GM12878 (cell line): ENCODE measurements around the gene IFI44L. TPM values are rescaled to one million over a fixed set of nuclear protein-coding genes. Genes with fewer than 3 reads are reported as not detected.

ENCODE experiments used
- ATAC-seq: fragments of 200-7000 bp; cut with Tn5 transposase; 3 replicates; pipeline ENCODE4 v1.9.1; 2020; ENCODE audit warnings: mild to moderate bottlenecking, moderate library complexity
- BruUV-seq: library from RNA; stranded (reverse); fragments of 400-500 nt; replicated peaks from 2 replicates; lab custom pipeline; 2021; lab: Mats Ljungman, UMichigan
- CTCF ChIA-PET: fragments of 300-600 bp; sonication (Branson Sonifier 250); formaldehyde crosslinking; extraction: SDS; loops from one replicate; lab custom pipeline; 2021; ENCODE audit warnings: inconsistent platforms; lab: Yijun Ruan, JAX
- POLR2A ChIA-PET: fragments of 350-600 bp; formaldehyde crosslinking; extraction: SDS; loops from one replicate; lab custom pipeline; 2021; ENCODE audit warnings: inconsistent platforms; lab: Charles Lee
- RAD21 ChIA-PET: fragments of 300-600 bp; sonication (Branson Sonifier 250); formaldehyde crosslinking; loops from one replicate; lab custom pipeline; 2023; ENCODE audit warnings: antibody characterized with exemption; ENCODE audit not compliant: unreplicated experiment; lab: Charles Lee
- SMC1A ChIA-PET: fragments of 300-600 bp; sonication (Branson Sonifier 250); formaldehyde crosslinking; loops from one replicate; lab custom pipeline; 2023; ENCODE audit not compliant: unreplicated experiment, uncharacterized antibody; lab: Charles Lee
- DNase-seq: peaks from one replicate; pipeline ENCODE4 v3.0.0-alpha.2; 2011; ENCODE audit warnings: low read depth, low spot score
- FAIRE-seq: peaks from 3 replicates; lab custom pipeline; 2011; peaks lifted over from hg19 to GRCh38; lab: Jason Lieb, UNC
- H2AFZ ChIP-seq: 2 replicates; pipeline ENCODE4 v1.6.0; 2011; ENCODE audit warnings: low read depth, low read length, control low read depth; ENCODE audit not compliant: control insufficient read depth
- H3K27ac ChIP-seq: 2 replicates; pipeline ENCODE4 v1.5.1; 2011; ENCODE audit warnings: control low read depth; ENCODE audit not compliant: control insufficient read depth, insufficient read depth
- H3K27me3 ChIP-seq, 2 experiments: replicated peaks in 1 of 2; 2 replicates each; pipeline versions ENCODE4 v1.6.0 to v1.6.1; 2011; ENCODE audit warnings: low read length in 1 of 2; ENCODE audit not compliant: control insufficient read depth in 2 of 2, insufficient read depth in 2 of 2
- H3K36me3 ChIP-seq, 2 experiments: 2 replicates each; pipeline ENCODE4 v1.5.1; 2011; ENCODE audit warnings: low read length in 1 of 2; ENCODE audit not compliant: control insufficient read depth in 2 of 2, insufficient read depth in 2 of 2
- H3K4me1 ChIP-seq: 2 replicates; pipeline ENCODE4 v1.6.1; 2011; ENCODE audit warnings: mild to moderate bottlenecking, low read length, moderate library complexity, mixed read lengths; ENCODE audit not compliant: control insufficient read depth, insufficient read depth
- H3K4me2 ChIP-seq: 2 replicates; pipeline ENCODE4 v1.6.0; 2011; ENCODE audit warnings: control low read depth; ENCODE audit not compliant: control insufficient read depth, insufficient read depth
- H3K4me3 ChIP-seq: fragments of 200-600 bp; sonication (generic); 2 replicates; pipeline ENCODE4 v1.5.1; 2016
- H3K79me2 ChIP-seq: 2 replicates; pipeline ENCODE4 v1.6.0; 2011; ENCODE audit warnings: low read length; ENCODE audit not compliant: control insufficient read depth, insufficient read depth
- H3K9ac ChIP-seq: 2 replicates; pipeline ENCODE4 v1.8.0; 2011; ENCODE audit warnings: low read length, control low read depth, mixed read lengths; ENCODE audit not compliant: control insufficient read depth, insufficient read depth
- H3K9me3 ChIP-seq: replicated peaks from 3 replicates; pipeline ENCODE4 v1.5.1; 2011; ENCODE audit warnings: mild to moderate bottlenecking, low read length; ENCODE audit not compliant: control insufficient read depth, insufficient read depth
- H4K20me1 ChIP-seq: 2 replicates; pipeline ENCODE4 v1.6.0; 2011; ENCODE audit not compliant: control insufficient read depth, insufficient read depth
- CBX3 ChIP-seq: fragments of 200-600 bp; sonication (generic); IDR thresholded peaks from 2 replicates; pipeline ENCODE4 v1.6.1; 2016; ENCODE audit warnings: low read depth, borderline replicate concordance
- CBX5 ChIP-seq: sonication (generic); IDR thresholded peaks from 2 replicates; pipeline ENCODE4 v1.6.1; 2016; ENCODE audit warnings: low read depth, moderate library complexity, mild to moderate bottlenecking, inconsistent platforms
- CREM ChIP-seq: IDR thresholded peaks from 2 replicates; pipeline ENCODE4 v1.6.1; 2014; ENCODE audit warnings: antibody characterized with exemption, low read depth
- CUX1 ChIP-seq: IDR thresholded peaks from 2 replicates; pipeline ENCODE4 v1.6.1; 2012; ENCODE audit warnings: improper control_type of control experiment, low read depth, low read length; ENCODE audit not compliant: insufficient replicate concordance
- E4F1 ChIP-seq: fragments of 450-650 bp; IDR thresholded peaks from 2 replicates; pipeline ENCODE4 v1.6.1; 2018; ENCODE audit warnings: borderline replicate concordance, mild to moderate bottlenecking; ENCODE audit not compliant: partially characterized antibody
- EP300 ChIP-seq, 2 experiments: fragments of 150-350 bp in 1 of 2; IDR thresholded peaks; 2 replicates each; pipeline ENCODE4 v1.6.1; 2011 to 2012; ENCODE audit warnings: low read depth in 2 of 2, low read length in 2 of 2, borderline replicate concordance in 1 of 2, improper control_type of control experiment in 1 of 2, inconsistent platforms in 1 of 2; ENCODE audit not compliant: control insufficient read depth in 1 of 2
- IRF3 ChIP-seq: fragments of 450-650 bp; IDR thresholded peaks from 2 replicates; pipeline ENCODE4 v1.6.1; 2014; ENCODE audit warnings: mild to moderate bottlenecking
- MYB ChIP-seq: fragments of 150-350 bp; IDR thresholded peaks from 2 replicates; pipeline ENCODE4 v1.6.1; 2014; ENCODE audit warnings: mild to moderate bottlenecking, low read depth, low read length, borderline replicate concordance
- NFIC ChIP-seq: IDR thresholded peaks from 2 replicates; pipeline ENCODE4 v1.6.1; 2012; ENCODE audit warnings: low read depth, mild to moderate bottlenecking, inconsistent platforms, low read length, moderate library complexity
- RAD51 ChIP-seq: fragments of 450-650 bp; IDR thresholded peaks from 2 replicates; pipeline ENCODE4 v1.6.1; 2016; ENCODE audit warnings: moderate library complexity, mild to moderate bottlenecking, inconsistent platforms
- RCOR1 ChIP-seq: conservative IDR thresholded peaks from 2 replicates; pipeline ENCODE4 v1.6.1; 2012; ENCODE audit warnings: low read depth, low read length, improper control_type of control experiment
- RUNX3 ChIP-seq: IDR thresholded peaks from 2 replicates; pipeline ENCODE4 v1.6.1; 2012; ENCODE audit warnings: low read length, inconsistent platforms
- SREBF1 ChIP-seq: IDR thresholded peaks from 2 replicates; pipeline ENCODE4 v1.6.1; 2012; ENCODE audit warnings: mild to moderate bottlenecking, low read length
- SUZ12 ChIP-seq: fragments of 200-600 bp; sonication (generic); IDR thresholded peaks from one replicate; pipeline ENCODE4 v1.6.1; 2018; ENCODE audit warnings: antibody characterized with exemption, mild to moderate bottlenecking; ENCODE audit not compliant: unreplicated experiment
- TBL1XR1 ChIP-seq: IDR thresholded peaks from 2 replicates; pipeline ENCODE4 v1.6.1; 2012; ENCODE audit warnings: low read depth, low read length, improper control_type of control experiment
- TCF7 ChIP-seq: IDR thresholded peaks from 2 replicates; pipeline ENCODE4 v1.6.1; 2014; ENCODE audit warnings: antibody characterized with exemption, borderline replicate concordance
- WGBS: methylation state at CpG from one replicate; pipeline ENCODE4 v1.1.6; 2016; ENCODE audit warnings: low lambda C conversion rate; ENCODE audit not compliant: insufficient replicate concordance, insufficient coverage; ENCODE audit errors: missing lambda C conversion rate; 5-methylcytosine and 5-hydroxymethylcytosine counted together
- in situ Hi-C: fragments of 300-500 bp; cut with MboI; formaldehyde crosslinking; loops from 9 replicates; pipeline ENCODE4 v1.14.3; 2018; ENCODE audit warnings: mixed read lengths
- intact Hi-C: fragments of 100-400 bp; cut with micrococcal nuclease; formaldehyde crosslinking; loops from one replicate; pipeline ENCODE4 v1.14.2; 2022; ENCODE audit not compliant: unreplicated experiment
- polyA plus RNA-seq, 11 experiments: library from polyadenylated mRNA; depleted of rRNA in 4 of 11; unstranded in 6 of 11; stranded (reverse) in 5 of 11; fragments of >200 nt; fragmentation: Nextera tagmentation in 4 of 11; fragmentation: Illumina TruSeq in 1 of 11; extraction: Ambion mirVana in 4 of 11; extraction: Trizol in 1 of 11; gene quantifications; 1 replicate in 1 of 11; 2 replicates in 10 of 11; pipeline versions ENCODE4 v1.2.1 to v1.2.3, GENCODE V29; 2011 to 2016; ENCODE audit warnings: inconsistent platforms in 2 of 11, missing spikeins in 2 of 11, low read depth in 1 of 11
- total RNA-seq, 4 experiments: library from RNA; depleted of rRNA in 3 of 4; stranded (reverse); fragments of >200 nt in 3 of 4; fragmentation: Illumina TruSeq in 1 of 4; extraction: Trizol in 1 of 4; gene quantifications; 2 replicates each; pipeline versions ENCODE4 v1.2.1 to v1.2.3, GENCODE V29; 2013 to 2021

IFI44L gene
- total and polyA plus RNA-seq, 10 of the 15 experiments (the other 5 are each of a cell fraction or from before 2014, with no cell fraction given), result 58.0 to 371 (median 173) TPM

- no TSS peak for BruUV-seq
- intact Hi-C loops (loop anchor here (5.0 to 10.0 kb wide), 2 partner anchors 226 to 274 kb away; no protein-coding TSS in a partner anchor), in situ Hi-C loops (no loop called here)
- FAIRE-seq (no peak), DNase-seq (no peak), ATAC-seq (no peak)
- no peaks in the 10 kb centered on the region for H3K79me2 ChIP-seq
- 0% methylated on average over 1 of the region's 1 CpG for WGBS
- SMC1A ChIA-PET, result interaction anchor here (0.7 to 2.2 kb wide), 3 partner anchors 29 to 469 kb away, joined by 3 to 11 read pairs (median 6); no protein-coding TSS in a partner anchor
- no peak overlapping the region for H2AFZ ChIP-seq
- RAD21 ChIA-PET, result no interaction called here
- H3K9me3 ChIP-seq, result no peaks in the 10 kb centered on the region
- POLR2A ChIA-PET, result no interaction called here
- no peak overlapping the region for H3K4me3 ChIP-seq
- H3K27me3 ChIP-seq, result no peaks in the 10 kb centered on the region
- no peaks in the 10 kb centered on the region for H3K4me1 ChIP-seq
- no peak overlapping the region for H3K4me2 ChIP-seq
- CTCF ChIA-PET, result interaction anchor here (0.7 to 2.6 kb wide), 4 partner anchors 16 to 469 kb away, joined by 3 to 15 read pairs (median 4); no protein-coding TSS in a partner anchor
- H3K9ac ChIP-seq, result no peak overlapping the region
- no peak overlapping the region for H3K27ac ChIP-seq
- H3K36me3 ChIP-seq, result no peaks in the 10 kb centered on the region
- H4K20me1 ChIP-seq, result no peaks in the 10 kb centered on the region
- TF ChIP-seq SUZ12, result no peak
- TF ChIP-seq TCF7, result no peak
- TF ChIP-seq IRF3, result no peak
- TF ChIP-seq SREBF1, result no peak
- TF ChIP-seq RAD51, result no peak
- TF ChIP-seq NFIC, result no peak
- TF ChIP-seq CREM, result no peak
- no peak for TF ChIP-seq CUX1
- no peak for TF ChIP-seq EP300 (IDR thresholded peaks at IDR 0.05; ENCODE audit: borderline replicate concordance in 1 of 2, control insufficient read depth in 1 of 2, low read depth in 2 of 2, low read length in 2 of 2)
- TF ChIP-seq CBX5, result no peak
- no peak for TF ChIP-seq RUNX3
- no peak for TF ChIP-seq RCOR1
- no peak for TF ChIP-seq MYB
- TF ChIP-seq TBL1XR1, result no peak
- no peak for TF ChIP-seq E4F1
- TF ChIP-seq CBX3, result no peak
Observed at GRCh38 chr1:78601068-78601467, 19.2 kb upstream of the IFI44L start.
